Right lobe of liver (tissue), 4 donors: Measurements from ENCODE around the gene OPCML.

Experiments
- CTCF ChIP-seq, 4 donors: fragments of 200-600 bp in 3 of 4; fragments of 450-650 bp in 1 of 4; IDR thresholded peaks; one replicate each; pipeline versions ENCODE4 v1.5.1 to v1.8.0; 2016 to 2022; ENCODE audit warnings: antibody characterized with exemption in 4 of 4, mild to moderate bottlenecking in 2 of 4
- POLR2A ChIP-seq: fragments of 450-650 bp; IDR thresholded peaks from one replicate; pipeline ENCODE4 v1.6.1; 2017; ENCODE audit warnings: antibody characterized with exemption, mild to moderate bottlenecking
- donor health status: DM: no; HTN: no; CAD: no.
- donor health status: DM: no; HTN: no; CAD: no.
- donor health status: DM: no; HTN: yes; CAD: no.

DNA sequence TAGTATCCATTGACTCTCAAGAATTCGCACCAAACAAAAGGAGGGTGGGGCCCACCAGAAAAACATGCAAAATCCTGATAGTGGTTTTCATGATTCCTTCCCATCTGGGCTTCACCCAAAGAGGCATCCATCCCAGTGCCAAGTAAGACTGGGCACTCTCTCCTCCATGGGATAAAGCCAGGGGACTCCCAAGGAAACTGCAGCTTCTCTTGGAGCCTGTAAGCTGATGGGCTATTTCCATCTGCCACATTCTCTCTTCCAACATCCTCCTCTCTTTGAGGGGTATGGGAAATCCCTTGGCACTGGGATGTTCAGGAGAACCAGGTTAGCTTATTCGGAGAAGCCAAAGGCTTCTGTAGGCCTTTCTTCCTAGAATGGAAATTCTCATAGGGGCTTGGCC, 10.8 kb downstream of the OPCML start:
- TF ChIP-seq POLR2A (no peak), CTCF (IDR thresholded peaks at IDR 0.05) (no peak)
